Left colon (tissue), 2 donors: ENCODE results near the gene RAB11A. TPM values are rescaled to one million over a fixed set of nuclear protein-coding genes. Genes with fewer than 3 reads are reported as not detected.

ENCODE experiments used
- ATAC-seq: fragments of 200-7000 bp; cut with Tn5 transposase; one replicate; pipeline ENCODE4 v1.9.1; 2020; ENCODE audit warnings: mild to moderate bottlenecking, moderate library complexity
- DNase-seq, 2 donors: peaks; one replicate each; pipeline ENCODE4 v3.0.0-alpha.2; 2020
- intact Hi-C, 2 donors: fragments of 100-400 bp; cut with DNase I in 1 of 2; cut with micrococcal nuclease in 1 of 2; formaldehyde crosslinking; loops; one replicate each; pipeline versions ENCODE4 v1.11.2 to v1.14.0; 2022; cut with DNase I, micrococcal nuclease
- long read RNA-seq: library from polyadenylated mRNA; unstranded; transcript quantifications from one replicate; pipeline ENCODE4 v2.0.0, GENCODE V29; 2021
- total RNA-seq, 2 donors: library from RNA; stranded (reverse); fragmentation: NEBNext Ultra II Directional; extraction: Animal tissue kit (Norgen Biotek cat#: 25700); gene quantifications; one replicate each; pipeline ENCODE4 v1.2.1, GENCODE V29; 2021
- donor health status: DM: no; HTN: no; CAD: no.
- donor health status: DM: yes; HTN: yes; CAD: no.

Gene RAB11A
- 100 to 1,000 TPM; 334 to 358 TPM for total RNA-seq
- long read RNA-seq, full-length matches to known transcripts = 251 of 275 reads
- long read RNA-seq, partial matches to known transcripts = 4 of 275 reads
- long read RNA-seq, other reads (novel, unspliced or antisense) = 20 of 275 reads

DNA sequence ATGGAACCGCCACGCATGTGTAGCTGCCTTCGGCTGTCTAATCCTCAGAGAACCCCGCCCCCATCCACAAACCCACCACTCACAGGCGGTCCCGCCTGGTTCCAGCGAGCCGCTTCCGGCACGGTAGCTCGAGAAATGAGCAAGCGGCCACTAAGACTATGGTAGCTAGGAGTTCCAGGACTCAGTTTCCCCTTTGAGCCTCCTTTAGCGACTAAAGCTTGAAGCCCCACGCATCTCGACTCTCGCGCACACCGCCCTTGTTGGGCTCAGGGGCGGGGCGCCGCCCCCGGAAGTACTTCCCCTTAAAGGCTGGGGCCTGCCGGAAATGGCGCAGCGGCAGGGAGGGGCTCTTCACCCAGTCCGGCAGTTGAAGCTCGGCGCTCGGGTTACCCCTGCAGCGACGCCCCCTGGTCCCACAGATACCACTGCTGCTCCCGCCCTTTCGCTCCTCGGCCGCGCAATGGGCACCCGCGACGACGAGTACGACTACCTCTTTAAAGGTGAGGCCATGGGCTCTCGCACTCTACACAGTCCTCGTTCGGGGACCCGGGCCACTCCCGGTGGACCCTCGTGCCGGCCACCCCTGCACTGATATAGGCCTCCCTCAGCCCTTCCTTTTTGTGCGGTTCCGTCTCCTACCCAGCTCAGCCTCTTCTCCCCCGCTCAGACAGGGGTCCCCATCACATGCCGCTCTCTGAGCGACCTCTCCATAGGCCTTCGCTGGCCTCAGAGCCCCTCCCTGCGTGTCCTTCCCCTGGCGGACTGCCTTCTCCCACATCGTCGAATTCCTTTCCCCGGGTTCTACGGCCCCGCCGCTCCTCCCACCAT, at the start of gene RAB11A:
Gene RAB11A (plus strand): TSS at position 366 of the 828 bp plus-strand sequence. CDS start 95 bp downstream, at position 461.
- intact Hi-C loops = no loop called here
- ATAC-seq (peak; percentile 88), DNase-seq (peak; percentile 96 to 97)

DNA sequence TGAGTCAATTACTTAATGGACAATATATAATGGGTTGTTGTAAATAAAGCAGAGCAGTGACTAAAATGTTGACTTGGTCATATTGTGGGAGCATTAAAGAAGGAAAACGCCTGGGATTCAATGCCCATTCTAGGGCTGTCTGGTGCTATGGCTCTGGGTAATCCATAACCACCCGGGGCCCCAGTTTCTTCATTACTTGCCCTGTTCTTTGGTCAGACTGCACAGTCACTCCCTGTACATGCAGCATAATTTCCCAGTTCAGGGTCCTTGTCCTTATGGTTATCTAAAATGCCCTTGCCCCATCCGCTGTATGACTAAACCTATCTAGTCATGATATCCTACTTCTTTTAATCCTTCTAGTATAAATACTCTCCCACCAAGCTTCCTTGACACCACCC, 49.7 kb upstream of the RAB11A start:
- ATAC-seq (no peak), DNase-seq (no peak)
- intact Hi-C loops = no loop called here

DNA sequence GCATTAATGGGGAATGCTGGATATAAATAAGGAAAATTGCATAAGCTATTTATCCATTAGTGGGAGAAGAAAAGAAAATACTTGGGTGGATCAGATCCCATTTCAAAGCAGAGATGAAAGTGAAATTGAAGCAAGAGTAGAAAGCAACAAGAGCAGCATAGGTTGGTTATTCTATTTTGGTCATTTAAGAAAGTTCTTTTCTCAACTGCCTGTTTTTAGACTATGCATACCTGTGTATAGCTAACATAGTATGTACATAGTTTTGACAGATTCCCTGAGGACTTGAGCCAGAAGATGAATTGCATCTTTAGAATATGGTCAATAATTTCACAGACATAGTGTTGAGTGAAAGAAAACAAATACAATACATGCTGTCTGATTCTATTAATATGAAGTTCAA, 48.2 kb upstream of the RAB11A start:
- DNase-seq (no peak), ATAC-seq (no peak)
- intact Hi-C loops = no loop called here

DNA sequence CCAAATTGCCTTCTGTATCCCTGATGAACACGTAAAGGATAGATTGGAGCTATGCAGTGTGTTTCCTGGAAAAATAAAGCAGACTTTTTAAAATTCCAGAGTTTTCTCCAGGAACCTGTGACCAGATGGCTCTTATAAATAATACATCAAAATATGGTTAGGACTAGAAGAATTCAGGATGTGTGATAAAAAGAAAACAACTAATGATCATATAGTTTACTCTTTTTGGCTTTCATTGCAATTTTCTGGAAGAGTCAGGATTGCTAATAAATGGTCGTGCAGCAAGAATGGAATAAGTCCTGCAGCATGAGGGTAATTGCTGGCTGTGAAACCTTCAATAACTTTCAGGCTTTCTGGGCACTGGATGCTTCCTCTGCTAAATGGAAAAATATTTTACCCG, 47.0 kb upstream of the RAB11A start:
- DNase-seq (no peak), ATAC-seq (no peak)
- intact Hi-C loops = no loop called here

DNA sequence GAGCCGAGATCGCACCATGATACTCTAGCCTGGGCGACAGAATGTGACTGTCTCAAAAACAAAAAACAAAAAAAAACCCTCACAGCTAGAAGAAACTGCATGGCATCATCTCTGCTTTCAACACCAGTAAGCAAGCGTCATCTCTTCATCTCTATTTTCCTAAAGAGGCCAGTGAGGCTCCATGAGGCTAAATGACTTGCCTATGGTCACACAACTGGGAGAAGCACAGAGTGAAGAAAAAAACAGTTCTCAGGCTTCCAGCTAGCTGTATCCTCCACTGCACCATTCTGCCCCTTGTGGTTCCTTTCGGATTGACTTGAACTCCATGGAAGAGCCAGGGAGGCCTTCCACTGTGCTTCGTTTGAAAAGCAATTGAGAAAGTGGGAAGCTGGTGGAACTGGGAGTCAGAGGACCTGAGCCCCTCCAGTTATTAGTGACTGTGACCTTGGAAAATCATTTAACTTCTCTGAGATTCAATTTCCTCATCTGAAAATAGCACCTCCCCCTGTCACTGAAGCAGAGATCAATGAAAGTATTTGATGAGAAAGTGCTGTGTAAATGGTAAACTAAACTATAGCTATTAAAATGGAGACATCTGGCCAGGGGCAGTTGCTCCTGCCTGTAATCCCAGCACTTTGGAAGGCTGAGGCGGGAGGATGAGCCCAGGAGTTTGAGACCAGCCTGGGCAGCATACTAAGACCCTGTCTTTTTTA, 45.1 kb upstream of the RAB11A start:
- intact Hi-C loops = no loop called here
- DNase-seq (peak; percentile 34 to 40), ATAC-seq (peak; percentile 97)

DNA sequence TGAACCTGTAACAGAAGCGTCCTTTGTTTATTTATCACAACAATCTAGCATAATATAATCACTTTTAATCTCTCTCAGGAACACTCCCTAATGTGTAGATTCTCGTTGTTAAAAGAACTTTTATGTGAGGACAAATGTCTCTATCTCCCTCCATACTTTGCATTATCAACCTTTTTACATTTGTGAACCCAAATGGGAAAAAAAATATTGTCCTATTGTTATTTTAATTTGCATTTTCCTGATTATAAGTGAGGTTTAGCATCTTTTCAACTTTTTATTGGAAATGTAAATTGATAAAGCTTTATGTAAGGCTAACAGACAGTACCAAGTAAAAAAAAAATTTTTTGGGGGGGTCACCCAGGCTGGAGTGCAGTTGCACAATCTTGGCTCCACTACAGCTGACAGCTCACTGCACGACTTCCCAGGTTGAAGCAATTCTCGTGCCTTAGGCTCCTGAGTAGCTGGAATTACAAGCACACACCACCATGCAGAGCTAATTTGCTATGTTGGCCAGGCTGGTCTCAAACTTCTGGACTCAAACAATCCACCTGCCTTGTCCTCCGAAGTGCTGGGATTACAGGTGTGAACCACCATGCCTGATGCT, 44.2 kb upstream of the RAB11A start:
- DNase-seq (no peak), ATAC-seq (no peak)
- intact Hi-C loops = no loop called here

DNA sequence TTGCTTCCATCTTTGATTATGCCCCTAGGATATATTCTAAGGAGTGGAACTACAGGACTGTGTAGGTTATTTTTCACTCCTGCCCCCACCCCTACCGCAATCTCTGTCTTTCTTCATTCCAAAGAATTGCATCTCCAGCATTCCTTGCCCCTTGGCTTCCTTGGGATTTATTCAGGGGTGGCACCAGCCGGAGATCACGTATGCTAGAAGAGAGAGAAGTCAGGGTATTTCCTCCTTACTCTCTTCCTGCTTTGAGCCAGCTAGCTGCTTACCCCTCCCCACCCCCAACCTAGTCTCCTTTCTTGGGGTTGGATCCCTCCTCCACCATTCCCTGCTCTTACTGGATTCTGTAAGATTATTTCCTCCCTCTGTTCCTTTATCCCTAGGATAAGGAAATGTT, 42.2 kb upstream of the RAB11A start:
- intact Hi-C loops = no loop called here
- DNase-seq (no peak), ATAC-seq (no peak)

DNA sequence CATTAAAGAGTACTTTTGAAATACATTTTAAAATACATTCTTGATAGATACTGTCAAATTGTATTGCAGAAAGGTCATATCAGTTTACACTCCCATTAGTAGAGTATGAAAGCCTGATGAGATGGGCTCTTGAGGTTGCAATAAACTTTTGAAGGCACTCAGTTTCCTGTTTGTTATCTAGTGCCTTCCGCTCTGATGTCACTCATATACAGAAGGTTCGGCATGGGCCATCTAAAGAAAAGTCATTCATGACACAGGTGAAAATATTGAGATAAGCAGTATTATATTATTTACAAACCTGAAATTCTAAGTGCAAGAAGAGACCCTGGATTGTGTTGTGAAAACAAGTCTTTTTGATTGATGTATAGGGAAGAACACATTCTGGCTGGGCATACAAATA, 40.7 kb upstream of the RAB11A start:
- no peak for DNase-seq
- intact Hi-C loops = no loop called here
- no peak for ATAC-seq

DNA sequence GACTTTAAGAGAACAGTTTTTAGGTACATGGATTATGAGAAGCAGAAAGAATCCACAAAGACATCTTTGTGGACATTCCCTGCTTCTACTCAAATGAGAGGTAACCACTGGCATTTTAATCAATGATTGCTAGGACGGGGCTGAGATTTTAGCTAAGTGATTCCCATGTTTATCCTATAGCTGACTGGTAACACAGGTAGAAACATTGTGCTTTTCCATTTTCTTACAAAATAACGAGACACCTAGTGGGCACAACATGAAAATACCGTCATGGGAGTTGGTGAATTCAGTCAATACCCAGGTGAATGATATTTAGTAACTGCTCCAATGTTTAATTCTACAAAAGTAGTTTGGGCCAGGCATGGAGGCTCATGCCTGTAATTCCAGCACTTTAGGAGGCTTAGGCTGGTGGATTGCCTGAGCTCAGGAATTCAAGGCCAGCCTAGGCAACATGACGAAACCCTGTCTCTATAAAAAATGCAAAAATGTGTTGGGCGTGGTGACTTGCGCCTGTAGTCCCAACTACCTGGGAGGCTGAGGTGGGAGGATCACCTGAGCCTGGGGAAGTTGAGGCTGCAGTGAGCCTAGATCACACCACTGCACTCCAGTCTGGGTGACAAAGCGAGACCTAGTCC, 40.0 kb upstream of the RAB11A start:
- ATAC-seq (no peak), DNase-seq (no peak)
- intact Hi-C loops = no loop called here

DNA sequence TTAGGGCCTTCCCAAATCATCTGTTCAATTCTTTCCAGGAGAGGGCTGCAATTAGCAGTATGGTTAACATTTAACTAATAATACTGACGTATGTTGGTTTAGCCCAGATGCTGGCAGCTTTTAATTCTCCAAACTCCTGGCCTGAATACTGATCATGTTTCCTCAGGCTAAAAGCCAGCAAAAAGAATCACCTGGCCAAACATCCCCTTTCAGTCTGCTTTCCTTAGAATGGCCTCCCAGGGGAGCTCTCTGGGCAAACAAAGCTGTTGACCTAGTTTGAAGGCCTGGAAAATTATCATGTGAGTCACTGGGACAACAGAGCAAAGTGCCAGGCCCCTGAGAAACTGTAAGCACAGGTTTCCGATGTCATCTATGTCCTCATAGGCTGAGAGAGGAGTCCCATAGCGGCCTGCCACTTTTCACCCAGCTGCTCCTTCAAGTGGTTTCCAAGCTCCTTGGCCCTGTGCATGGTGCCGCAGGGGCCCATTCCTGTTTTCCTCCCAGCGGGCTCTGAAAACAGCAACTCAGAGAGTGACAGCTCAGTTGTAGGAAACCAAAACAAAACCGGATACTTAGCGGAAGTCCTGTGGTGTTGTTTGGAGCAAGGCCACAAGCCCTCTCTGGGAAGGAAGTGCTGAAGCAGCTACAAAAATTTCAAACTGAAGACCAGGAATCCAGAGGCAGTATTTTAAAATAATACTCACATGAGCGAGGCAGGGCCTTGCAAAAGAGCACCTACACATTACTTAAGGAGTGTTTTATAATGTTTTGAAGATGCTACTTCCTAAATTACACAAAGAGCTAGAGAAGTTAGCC, 36.5 kb upstream of the RAB11A start:
- ATAC-seq (peak; percentile 94), DNase-seq (peak; percentile 72 to 88)
- intact Hi-C loops = no loop called here

DNA sequence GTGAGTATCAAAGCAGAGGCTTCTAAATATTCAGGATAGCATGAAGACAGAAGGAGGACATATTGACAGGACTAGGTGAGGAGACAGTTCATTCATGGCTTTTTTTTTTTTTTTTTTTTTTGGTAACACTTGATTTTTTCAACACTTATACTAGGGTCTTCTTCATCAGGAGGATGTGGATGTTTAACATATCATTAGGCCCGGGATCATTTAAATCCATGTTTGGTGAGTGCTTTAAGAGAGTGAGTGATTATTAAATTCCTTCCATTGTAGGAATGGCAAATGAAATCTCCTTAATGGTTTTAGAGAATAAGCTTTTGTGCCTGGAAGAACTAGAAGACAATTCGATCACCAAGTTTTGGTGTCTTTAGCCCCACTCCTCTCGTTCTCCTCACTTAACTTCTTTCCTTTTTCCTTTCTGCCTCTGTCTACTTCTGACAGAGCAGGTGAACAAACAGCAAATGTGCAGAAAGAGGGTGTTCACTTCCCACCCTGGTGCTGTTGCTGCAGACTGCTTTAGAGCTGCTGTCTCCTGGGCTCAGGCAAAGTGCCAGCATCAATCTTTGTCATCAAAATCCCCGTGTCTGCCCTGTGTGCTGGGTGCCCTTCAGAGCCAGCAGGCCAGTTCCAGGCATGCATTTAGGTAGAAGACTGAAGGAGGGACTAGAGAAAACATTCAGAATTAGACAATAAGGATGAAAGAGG, 35.6 kb upstream of the RAB11A start:
- ATAC-seq = no peak

DNA sequence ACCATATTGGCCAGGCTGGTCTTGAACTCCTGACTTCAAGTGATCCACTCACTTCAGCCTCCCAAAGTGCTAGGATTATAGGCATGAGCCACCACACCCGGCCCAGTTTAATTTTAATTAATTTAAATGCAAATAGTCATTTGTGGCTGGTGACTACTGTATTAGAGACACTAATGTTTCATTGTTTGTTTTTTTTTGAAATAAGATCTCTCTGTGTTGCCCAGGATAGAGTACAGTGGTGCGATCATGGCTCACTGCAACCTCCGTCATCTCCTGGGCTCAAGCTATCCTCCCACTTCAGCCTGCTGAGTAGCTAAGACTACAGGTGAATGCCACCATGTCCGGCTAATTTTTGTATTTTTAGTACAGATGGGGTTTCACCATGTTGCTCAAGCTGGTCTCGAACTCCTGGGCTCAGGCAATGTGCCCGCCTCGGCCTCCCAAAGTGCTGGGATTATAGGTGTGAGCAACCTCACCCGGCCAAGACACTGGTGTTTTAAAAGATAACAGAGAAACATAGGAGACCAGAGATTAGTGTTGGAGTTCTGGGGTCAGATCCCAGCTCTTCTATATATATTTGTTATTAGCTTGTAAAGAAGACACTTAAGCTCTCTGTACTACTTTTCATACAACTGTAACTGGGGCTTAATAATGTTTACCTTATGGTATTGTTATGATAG, 34.5 kb upstream of the RAB11A start:
- ATAC-seq = no peak
- intact Hi-C loops = no loop called here
- DNase-seq = no peak

More for the DNA sequence above, 35.6 kb upstream of the RAB11A start:
- intact Hi-C loops = no loop called here
- peak; percentile 45 to 49 for DNase-seq

DNA sequence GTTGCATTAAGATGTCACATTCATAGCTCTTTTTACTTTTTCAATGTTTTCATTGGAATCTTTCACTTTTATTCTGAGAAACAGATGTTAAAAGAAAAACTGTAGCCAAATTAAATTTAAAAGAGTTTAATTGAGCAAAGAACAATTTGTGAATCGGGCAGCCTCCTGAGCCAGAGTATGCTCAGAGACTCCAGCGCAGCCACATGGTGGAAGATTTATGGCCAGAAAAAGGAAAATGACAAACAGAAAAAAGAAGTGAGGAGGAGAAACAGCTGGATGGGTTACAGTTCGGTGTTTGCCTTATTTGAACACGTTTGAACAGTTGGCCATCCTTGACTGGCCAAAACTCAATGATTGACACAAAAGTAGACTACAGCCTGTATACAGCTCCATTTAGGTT, 33.8 kb upstream of the RAB11A start:
- DNase-seq = no peak
- intact Hi-C loops = no loop called here
- ATAC-seq = no peak

DNA sequence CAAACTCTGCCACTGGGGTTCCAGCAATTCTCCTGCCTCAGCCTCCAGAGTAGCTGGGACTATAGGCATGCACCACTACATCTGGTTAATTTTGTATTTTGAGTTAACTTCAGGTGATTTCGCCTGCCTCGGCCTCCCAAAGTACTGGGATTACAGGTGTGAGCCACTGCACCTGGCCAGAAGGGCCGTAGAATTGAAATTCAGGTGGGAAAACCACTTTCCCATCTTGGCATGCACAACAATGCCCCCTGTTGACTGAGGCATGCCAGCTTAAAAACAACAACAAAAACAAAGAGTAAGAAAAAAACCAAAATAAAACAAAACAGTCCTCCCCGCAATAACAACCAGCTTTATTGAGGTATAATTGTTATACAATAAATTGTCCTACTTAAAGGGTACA, 32.6 kb upstream of the RAB11A start:
- intact Hi-C loops = no loop called here

DNA sequence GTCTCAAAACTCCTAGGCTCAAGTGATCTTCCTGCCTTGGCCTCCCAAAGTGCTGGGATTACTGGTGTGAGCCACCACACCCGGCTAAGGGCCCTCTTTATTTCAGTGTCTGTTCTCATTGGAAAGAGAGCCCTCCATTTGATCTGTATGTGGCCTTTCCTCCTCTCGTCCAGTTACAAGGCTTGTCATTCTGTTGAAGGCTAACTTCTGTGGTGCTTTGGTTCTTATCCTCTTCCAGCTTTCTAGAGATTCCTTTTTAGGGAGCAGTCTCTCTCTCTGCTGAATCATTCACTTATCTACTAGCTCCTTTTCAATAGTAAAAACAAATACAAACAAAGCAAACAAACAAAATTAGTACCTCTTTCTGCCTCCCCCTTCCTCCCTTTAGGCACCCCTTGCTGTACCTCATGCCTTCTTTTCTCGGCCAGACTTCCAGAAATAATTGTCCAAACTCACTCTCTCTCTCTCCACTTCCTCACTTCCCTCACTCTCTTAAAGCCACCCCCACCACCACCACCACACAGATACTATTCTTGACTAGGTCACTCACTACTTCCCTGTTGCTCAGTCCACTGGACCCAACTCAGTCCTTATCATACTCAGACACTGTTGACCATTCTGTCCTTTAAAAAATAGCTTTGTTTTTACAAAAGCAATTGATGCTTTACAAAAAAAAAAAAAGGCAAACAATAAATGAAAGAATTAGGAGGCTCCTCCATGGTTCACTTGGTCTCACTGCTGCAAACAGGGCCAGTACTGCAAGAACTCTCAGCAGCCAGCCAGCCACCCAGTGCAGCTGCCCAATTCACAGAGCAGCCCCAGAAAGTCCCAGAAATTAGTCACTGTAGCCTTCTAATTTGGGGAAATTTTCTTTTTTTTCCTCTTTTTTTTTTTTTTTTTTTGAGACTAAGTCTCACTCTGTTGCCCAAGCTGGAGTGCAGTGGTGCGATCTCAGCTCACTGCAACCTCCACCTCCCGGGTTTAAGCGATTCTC, 31.7 kb upstream of the RAB11A start:
- intact Hi-C loops = no loop called here
- ATAC-seq (no peak), DNase-seq (no peak)

More for the DNA sequence above, 32.6 kb upstream of the RAB11A start:
- no peak for DNase-seq
- ATAC-seq = no peak

DNA sequence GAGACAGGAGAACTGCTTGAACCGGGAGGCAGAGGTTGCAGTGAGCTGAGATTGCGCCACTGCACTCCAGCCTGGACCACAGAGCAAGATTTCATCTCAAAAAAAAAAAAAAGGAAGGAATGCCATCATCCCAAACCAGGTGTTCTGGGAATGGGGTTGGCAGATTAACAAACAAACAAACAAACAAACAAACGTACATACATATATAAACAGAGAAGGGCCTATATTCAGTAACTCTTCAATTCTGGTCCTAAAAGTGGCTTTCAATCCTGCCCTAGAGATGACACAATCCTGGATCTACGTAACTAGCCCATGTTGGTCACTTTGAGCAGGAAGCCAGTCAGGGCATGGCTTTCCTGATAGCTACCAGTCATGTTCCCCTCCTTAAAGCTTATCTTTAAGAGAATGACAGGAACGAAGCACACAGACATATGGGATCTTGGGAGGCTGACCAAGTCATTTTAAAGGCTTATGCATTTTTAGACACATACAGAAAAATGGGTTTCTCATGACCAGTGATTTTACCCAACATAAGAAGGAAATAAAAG, 29.9 kb upstream of the RAB11A start:
- ATAC-seq = no peak
- DNase-seq = no peak
- intact Hi-C loops = no loop called here
